HG03521 (cell line): ENCODE measurements around the gene SYNPO.

Experiments used
- ATAC-seq: cut with Tn5 transposase; IDR thresholded peaks from one replicate; pipeline ENCODE4 v1.9.1; 2021; ENCODE audit warnings: mild to moderate bottlenecking, moderate library complexity; ENCODE audit not compliant: unreplicated experiment

Gene SYNPO

GRCh38 chr5:150676578-150676977 lies 36.1 kb downstream of the SYNPO start:
- ATAC-seq: no peak

- ATAC-seq: no peak
Observed at GRCh38 chr5:150689120-150689519, 48.7 kb downstream of the SYNPO start.

GRCh38 chr5:150690760-150691159 lies 50.3 kb downstream of the SYNPO start:
- no peak for ATAC-seq

- ATAC-seq: no peak
Observed at GRCh38 chr5:150692276-150692675, 51.8 kb downstream of the SYNPO start.

- no peak for ATAC-seq
Observed at GRCh38 chr5:150694612-150695011, 54.2 kb downstream of the SYNPO start.

GRCh38 chr5:150700246-150700593 lies 59.8 kb downstream of the SYNPO start:
- ATAC-seq: peak; percentile 2

GRCh38 chr5:150700594-150701377 lies 60.3 kb downstream of the SYNPO start, which contains the start of gene RBM22:
TSS of gene RBM22 (minus strand) at chr5:150701062. CDS start at chr5:150700985, 77 bp downstream.
- peak; percentile 93 for ATAC-seq

GRCh38 chr5:150703762-150704161 lies 63.3 kb downstream of the SYNPO start:
- ATAC-seq: no peak

GRCh38 chr5:150706776-150707390 lies 66.4 kb downstream of the SYNPO start:
- no peak for ATAC-seq
